GM18502 (cell line): ENCODE measurements around the gene UGT2B10.

Experiments used
- ATAC-seq: cut with Tn5 transposase; IDR thresholded peaks from one replicate; pipeline ENCODE4 v1.9.1; 2021; ENCODE audit warnings: mild to moderate bottlenecking; ENCODE audit not compliant: unreplicated experiment, poor library complexity

Gene UGT2B10

GRCh38 chr4:68869274-68869773 lies 53.5 kb downstream of the UGT2B10 start:
- no peak for ATAC-seq

GRCh38 chr4:68871809-68872642 lies 56.2 kb downstream of the UGT2B10 start:
- ATAC-seq = no peak

- no peak for ATAC-seq
Measured at GRCh38 chr4:68872643-68873502, 57.1 kb downstream of the UGT2B10 start.

GRCh38 chr4:68874507-68874906 lies 58.7 kb downstream of the UGT2B10 start:
- ATAC-seq = no peak

GRCh38 chr4:68877555-68877954 lies 61.8 kb downstream of the UGT2B10 start:
- ATAC-seq = no peak

- ATAC-seq = no peak
Measured at GRCh38 chr4:68878048-68878447, 62.3 kb downstream of the UGT2B10 start.
